HS-27A (cell line): ENCODE data around the gene FAM9B.
"Not testable (repeated sequence)": the region's sequence is repeated elsewhere in the genome, so short reads cannot be mapped to it uniquely, and the experiment has no call there.

Experiments used
- DNase-seq: peaks from one replicate; pipeline ENCODE4 v3.0.0-alpha.2; 2012; ENCODE audit warnings: low read depth, missing footprints

The FAM9B gene

DNA sequence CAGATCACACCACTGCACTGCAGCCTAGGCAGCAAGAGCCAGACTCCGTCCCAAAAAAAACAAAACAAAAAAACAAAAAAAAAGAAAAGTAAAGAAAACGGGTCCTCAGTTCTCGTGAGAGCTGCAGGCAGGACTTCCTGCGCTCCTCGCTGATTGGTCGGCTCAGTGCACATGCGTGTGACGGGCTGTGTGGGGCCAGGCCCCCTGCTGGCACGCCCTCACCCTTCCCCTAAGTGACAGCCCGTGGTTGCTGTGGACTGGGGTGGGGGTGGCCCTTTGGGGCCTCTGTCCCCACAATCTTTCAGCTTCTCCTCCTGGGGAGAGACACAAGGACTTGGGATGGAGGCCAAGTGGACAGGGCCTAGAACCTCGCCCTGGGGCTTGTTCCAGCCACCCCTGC lies at the start of gene FAM9B:
Gene FAM9B, minus strand, starts transcription at position 139 of the 400 bp plus-strand sequence. CDS start 1,141 bp downstream, outside the sequence.
- no peak for DNase-seq

- no peak for DNase-seq
These were observed 47.3 kb upstream of the FAM9B start for GRCh38 chrX:9081271-9081670.

DNA sequence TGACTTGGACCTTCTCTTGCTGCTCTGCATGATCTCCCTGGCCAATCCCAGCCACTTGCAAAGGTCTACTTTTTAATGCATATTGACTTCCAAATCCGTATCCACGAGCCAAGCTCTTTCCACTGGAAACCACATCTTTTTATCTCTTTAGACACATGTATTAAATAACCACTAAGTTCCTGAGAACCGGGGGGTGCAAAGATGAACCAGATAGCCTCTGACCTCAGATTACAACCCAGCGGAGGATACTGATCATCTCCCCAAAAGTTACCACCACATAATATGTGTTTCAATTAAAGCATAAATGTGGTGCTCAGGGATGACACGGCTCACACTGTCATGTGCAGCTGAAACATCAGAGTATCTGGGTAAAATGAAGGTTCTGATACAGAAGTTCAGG lies 40.4 kb upstream of the FAM9B start:
- DNase-seq: no peak

DNA sequence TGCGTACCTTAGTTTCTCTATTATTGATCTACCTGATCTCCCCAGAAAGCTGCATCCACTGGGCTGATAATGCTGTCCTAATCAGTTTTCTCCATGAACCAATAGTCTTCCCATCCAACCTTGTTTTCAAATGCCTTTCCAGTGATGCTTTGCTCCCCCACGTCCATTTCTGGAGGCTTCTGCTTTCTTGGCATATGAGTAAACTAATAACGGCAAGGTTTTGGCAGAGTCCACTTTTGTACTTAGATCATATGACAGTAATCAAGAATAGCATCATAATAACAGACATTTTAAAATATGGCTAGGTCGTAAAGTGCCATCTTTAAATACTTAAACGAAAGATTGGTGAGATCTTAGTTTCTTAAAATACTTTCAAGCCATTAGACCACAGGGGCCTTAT lies 38.4 kb upstream of the FAM9B start:
- DNase-seq: no peak

- DNase-seq: no peak
These were observed 37.2 kb upstream of the FAM9B start for GRCh38 chrX:9071031-9071650.

- DNase-seq: no peak
These were observed 35.6 kb upstream of the FAM9B start for GRCh38 chrX:9069573-9069972.

- DNase-seq: no peak
These were observed 30.8 kb upstream of the FAM9B start for GRCh38 chrX:9064694-9065093.

DNA sequence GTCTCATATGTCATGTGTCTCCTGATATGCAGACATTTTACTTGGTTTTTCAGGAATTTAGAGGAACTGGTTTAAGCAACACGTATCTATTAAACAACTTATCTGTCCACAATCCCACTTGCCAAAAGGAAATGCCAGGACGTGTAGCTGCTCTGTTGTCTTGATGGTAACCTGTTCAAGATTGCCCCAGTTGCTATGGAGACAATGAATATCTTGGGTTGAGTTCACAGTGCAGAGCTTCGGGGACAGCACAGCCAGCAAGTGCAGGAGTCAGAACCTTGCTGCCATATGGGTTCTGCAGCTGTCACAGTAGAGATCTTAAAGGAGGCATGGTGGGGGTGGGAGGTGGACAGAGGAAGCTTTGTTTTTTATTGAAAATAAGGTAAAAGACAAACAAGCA lies 28.7 kb upstream of the FAM9B start:
- DNase-seq: no peak

DNA sequence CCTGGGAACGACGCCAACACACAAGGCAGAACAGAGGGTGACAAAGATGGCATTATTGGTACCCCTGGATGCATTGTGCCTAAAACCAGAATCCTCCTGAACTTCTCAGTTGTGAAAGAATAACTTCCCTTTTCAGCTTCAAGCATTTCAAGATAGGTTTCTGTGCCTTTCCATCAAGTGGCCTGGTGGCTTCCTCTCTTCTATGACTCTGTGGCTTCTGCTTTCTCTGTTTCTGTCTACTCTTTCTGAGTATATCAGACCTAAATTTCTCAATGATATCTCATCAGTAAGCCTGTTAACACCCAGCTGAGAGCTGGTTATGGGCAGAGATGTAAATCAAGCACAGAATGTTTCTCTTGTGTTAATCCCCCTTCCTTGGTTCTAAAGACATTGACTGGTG lies 21.4 kb upstream of the FAM9B start:
- DNase-seq: no peak

DNA sequence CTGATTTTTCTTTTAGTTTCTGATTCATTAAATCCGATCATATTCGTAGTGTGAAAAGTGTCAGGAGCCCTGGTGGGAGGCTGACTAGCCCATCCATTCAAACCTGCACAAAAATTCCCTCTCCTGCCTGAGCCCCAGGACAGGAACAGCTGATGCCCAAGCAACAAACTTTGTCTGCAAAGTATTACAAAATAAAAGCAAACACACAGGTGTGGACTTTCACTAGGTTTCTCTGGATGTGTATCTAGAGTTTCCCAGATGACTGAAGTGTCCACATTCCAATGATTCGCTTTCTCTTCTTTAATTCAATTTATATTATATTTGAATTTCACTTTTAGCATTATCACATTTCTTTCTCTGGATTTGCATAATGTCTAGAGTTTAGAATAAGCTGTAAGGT lies 18.2 kb upstream of the FAM9B start:
- DNase-seq: no peak

- DNase-seq: no peak
These were observed 16.4 kb upstream of the FAM9B start for GRCh38 chrX:9050331-9050730.

GRCh38 chrX:9048801-9049200 lies 14.9 kb upstream of the FAM9B start:
- DNase-seq: no peak

GRCh38 chrX:9038244-9038643 lies 4.3 kb upstream of the FAM9B start:
- no peak for DNase-seq

DNA sequence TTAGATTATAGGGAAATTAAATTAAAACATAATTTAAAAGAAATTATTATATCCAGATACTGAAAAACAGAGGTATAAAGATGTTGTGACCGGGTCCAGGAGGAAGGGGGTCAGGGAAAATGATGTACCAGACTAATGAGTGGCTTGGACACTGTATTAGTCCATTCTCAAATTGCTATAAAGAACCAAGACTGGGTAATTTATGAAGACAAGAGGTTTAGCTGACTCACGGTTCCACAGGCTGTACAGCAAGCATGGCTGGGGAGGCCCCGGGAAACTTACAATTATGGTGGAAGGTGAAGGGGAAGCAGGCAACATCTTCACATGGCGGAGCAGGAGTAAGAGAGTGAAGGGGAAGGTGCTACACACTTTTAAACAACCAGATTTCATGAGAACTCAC lies 3.4 kb upstream of the FAM9B start:
- no peak for DNase-seq

- DNase-seq: no peak
These were observed 341 bp downstream of the FAM9B start for GRCh38 chrX:9033586-9033985.

GRCh38 chrX:9033179-9033578 lies 748 bp downstream of the FAM9B start:
- no peak for DNase-seq

DNA sequence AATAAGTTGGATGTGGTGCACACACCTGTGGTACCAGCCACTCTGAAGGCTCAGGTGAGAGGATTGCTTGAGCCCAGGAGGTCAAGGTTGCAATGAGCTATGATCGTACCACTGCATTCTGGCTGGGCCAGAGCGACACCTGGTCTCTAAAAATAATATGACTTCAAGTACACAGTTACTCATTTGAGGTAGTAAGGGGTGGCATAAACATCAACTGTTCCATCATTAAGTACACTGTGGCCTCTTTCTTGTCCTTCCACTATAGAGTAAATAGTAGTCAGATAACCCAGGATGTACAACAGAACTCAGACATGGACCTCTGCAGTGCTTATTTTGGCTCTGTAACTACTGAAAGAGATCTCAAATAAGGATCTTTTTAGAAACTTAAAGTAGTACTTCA lies 10.6 kb downstream of the FAM9B start:
- DNase-seq: no peak

DNA sequence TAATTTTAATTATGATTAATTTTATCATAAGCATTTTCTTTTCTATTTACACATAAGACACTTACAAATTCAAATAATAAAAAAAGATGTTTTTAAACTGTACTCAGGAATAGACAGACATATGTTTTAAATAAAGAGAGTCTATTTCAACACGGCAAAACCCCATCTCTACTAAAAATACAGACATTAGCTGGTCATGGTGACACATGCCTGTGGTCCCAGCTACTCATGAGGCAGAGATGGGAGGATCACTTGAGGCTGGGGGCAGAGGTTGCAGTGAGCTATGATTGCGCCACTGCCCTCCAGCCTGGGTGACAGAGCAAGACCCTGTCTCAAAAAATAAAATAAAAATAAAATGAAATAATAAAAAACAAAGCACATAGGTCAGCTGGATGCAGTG lies 14.8 kb downstream of the FAM9B start:
- DNase-seq: no peak

DNA sequence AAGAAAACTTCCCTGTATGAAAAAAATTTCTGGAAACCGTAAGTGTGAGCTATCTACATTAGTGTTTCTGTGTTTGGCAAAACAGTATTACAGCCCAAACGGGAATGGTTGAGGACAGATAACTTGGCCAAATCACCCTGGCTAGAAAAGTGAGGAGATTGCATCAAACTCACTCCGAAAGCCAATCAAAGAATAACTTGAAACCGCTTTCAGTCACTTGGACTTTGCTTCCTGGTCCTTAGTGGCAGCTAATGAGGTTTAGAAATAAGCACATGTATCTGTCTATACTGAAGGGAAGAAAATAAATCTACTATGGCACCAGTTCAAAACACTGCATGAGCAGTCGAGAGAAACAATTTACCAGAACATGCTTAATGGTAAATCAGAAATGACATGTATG lies 15.6 kb downstream of the FAM9B start:
- DNase-seq: not testable (repeated sequence)

GRCh38 chrX:9003041-9003440 lies 30.9 kb downstream of the FAM9B start:
- DNase-seq: no peak

DNA sequence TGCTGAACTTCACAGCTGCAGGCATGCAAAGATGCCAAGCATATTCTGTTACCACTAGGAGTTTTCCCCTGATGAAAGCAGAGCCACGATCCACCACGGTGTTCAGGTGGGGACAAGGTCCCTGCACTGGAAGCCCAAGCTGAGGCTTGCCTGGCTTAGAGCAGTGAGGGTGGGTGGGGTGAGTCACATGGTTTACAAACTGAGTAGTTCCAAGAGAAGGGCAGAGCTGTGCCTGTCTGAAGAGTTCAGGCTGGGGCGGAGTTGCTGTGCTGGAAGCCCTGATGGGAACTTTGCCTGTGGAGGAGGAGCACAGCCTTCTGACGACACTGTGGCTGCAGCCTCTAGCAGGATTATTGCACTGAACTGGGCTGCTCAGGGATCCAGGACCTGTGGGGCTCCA lies 45.5 kb downstream of the FAM9B start:
- no peak for DNase-seq

- DNase-seq: no peak
These were observed 46.2 kb downstream of the FAM9B start for GRCh38 chrX:8987672-8988250.

DNA sequence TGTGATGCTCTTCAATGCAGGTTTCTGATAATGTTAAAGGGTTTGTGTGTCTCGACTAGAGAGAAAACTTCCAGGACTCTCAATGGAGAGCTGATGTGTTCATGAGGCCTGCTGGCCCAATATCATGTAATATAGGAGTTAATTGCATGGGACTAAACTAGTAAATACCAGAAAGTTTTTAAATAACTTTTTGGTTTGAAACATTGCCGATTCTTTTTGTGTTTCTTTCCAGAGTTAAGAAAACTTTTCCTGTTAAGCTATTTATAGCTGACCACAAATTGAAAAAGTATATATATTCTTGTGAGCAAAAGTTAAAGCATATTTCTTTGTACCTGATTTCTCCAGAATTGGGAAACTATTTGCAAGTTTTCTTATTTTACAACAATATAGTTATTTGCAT lies 49.7 kb downstream of the FAM9B start:
- no peak for DNase-seq

- DNase-seq: no peak
These were observed 52.2 kb downstream of the FAM9B start for GRCh38 chrX:8981723-8982122.
